ENCODE results near the gene PPP1R7. TPM values are rescaled to one million over a fixed set of nuclear protein-coding genes. Genes with fewer than 3 reads are reported as not detected.

The PPP1R7 gene
- total and polyA plus RNA-seq, 9 of the 15 experiments (the other 6 are each of a cell fraction or from before 2014, with no cell fraction given), result 37.5 to 75.0 (median 50.5) TPM

DNA sequence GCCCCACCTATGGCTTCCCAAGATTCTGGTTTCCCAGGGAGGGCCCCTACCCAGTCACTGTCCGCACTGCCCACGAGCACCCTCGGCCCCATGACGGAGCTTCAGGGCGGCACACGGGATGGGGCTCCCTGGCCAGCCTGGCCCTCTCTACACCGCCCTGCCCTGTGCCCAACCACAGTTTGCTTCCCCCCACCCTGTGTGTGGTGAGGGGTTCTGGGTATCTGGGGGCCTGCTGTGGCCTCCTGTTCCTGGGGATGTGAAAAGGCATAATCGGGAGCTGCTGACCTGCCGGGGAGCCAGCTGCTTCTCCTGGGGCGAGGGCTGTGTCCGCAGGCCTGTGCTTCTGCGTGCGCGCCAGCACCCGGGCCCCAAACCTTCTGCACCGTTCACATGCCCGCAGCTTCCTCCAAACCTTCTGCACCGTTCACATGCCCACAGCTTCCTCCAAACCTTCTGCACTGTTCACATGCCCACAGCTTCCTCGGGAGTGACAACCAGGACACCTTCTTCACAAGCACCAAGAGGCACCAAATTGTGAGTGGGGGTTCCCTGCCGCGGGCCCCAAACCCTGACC lies 50.6 kb downstream of the PPP1R7 start:
- ATAC-seq, result no peak
- in situ Hi-C loops (cut with MboI), result no loop called here
- Histone ChIP-seq H3K4me2 (ENCODE audit: insufficient read depth, low read length) (no peak overlapping the region), H2AFZ (ENCODE audit: low read depth, low read length) (no peak overlapping the region), H3K9ac (ENCODE audit: insufficient read depth in 1 of 2, low read depth in 2 of 2, low read length in 2 of 2) (no peak overlapping the region; a peak in 1 of 4 replicates), H3K4me3 (no peak overlapping the region), H3K9me1 (ENCODE audit: control insufficient read depth, insufficient read depth, low read length) (no peaks in the 10 kb centered on the region), H3K79me2 (ENCODE audit: control insufficient read depth, insufficient read depth, low read length) (no peaks in the 10 kb centered on the region), H3K4me1 (replicated peaks in 1 of 2; ENCODE audit: control insufficient read depth in 2 of 2, insufficient read depth in 2 of 2, low read length in 2 of 2) (peaks cover 0 to 39% of the 10 kb centered on the region in 2 experiments; a peak in 3 of 5 replicates), H3K27me3 (ENCODE audit: control insufficient read depth in 2 of 2, insufficient read depth in 2 of 2, low read length in 2 of 2) (peaks cover 0 to 15% of the 10 kb centered on the region in 2 experiments; a peak in 2 of 5 replicates), H4K20me1 (replicated peaks; ENCODE audit: control insufficient read depth, insufficient read depth, low read length) (no peaks in the 10 kb centered on the region), H3K36me3 (ENCODE audit: control insufficient read depth, insufficient read depth, low read length) (no peaks in the 10 kb centered on the region), H3K9me3 (replicated peaks; ENCODE audit: control insufficient read depth, insufficient read depth, low read depth, low read length) (no peaks in the 10 kb centered on the region), H3K27ac (ENCODE audit: extremely low read depth, low read depth, low read length) (no peak overlapping the region)
- ChIA-PET CTCF (ENCODE audit: low intra/inter-chr PET ratio) (no interaction called here), POLR2A (no interaction called here)
- intact Hi-C loops (cut with micrococcal nuclease), result no loop called here
- FAIRE-seq, result no peak
- 26% methylated on average over 7 of the region's 21 CpGs for WGBS (ENCODE audit: insufficient coverage, low coverage, missing lambda C conversion rate)
- BruUV-seq (replicated peaks), result no TSS peak
- DNase-seq (ENCODE audit: extremely low read depth in 1 of 4, low spot score in 3 of 4), result no peak
- TF ChIP-seq, protein P1, sequence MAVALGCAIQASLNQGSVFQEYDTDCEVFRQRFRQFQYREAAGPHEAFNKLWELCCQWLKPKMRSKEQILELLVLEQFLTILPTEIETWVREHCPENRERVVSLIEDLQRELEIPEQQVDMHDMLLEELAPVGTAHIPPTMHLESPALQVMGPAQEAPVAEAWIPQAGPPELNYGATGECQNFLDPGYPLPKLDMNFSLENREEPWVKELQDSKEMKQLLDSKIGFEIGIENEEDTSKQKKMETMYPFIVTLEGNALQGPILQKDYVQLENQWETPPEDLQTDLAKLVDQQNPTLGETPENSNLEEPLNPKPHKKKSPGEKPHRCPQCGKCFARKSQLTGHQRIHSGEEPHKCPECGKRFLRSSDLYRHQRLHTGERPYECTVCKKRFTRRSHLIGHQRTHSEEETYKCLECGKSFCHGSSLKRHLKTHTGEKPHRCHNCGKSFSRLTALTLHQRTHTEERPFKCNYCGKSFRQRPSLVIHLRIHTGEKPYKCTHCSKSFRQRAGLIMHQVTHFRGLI (CRISPR knock-in tag; IDR thresholded peaks at IDR 0.05), result no peak
- no peak for TF ChIP-seq E2F3 (CRISPR knock-in tag; IDR thresholded peaks at IDR 0.05)
- no peak for TF ChIP-seq ZNF830 (CRISPR knock-in tag; IDR thresholded peaks at IDR 0.05)
- no peak for TF ChIP-seq ZNF239 (CRISPR knock-in tag; IDR thresholded peaks at IDR 0.05)
- TF ChIP-seq STAG1 (CRISPR knock-in tag; IDR thresholded peaks at IDR 0.05; ENCODE audit: borderline replicate concordance), result no peak
- no peak for TF ChIP-seq FOXJ3 (CRISPR knock-in tag; IDR thresholded peaks at IDR 0.05)
- TF ChIP-seq, protein P2, sequence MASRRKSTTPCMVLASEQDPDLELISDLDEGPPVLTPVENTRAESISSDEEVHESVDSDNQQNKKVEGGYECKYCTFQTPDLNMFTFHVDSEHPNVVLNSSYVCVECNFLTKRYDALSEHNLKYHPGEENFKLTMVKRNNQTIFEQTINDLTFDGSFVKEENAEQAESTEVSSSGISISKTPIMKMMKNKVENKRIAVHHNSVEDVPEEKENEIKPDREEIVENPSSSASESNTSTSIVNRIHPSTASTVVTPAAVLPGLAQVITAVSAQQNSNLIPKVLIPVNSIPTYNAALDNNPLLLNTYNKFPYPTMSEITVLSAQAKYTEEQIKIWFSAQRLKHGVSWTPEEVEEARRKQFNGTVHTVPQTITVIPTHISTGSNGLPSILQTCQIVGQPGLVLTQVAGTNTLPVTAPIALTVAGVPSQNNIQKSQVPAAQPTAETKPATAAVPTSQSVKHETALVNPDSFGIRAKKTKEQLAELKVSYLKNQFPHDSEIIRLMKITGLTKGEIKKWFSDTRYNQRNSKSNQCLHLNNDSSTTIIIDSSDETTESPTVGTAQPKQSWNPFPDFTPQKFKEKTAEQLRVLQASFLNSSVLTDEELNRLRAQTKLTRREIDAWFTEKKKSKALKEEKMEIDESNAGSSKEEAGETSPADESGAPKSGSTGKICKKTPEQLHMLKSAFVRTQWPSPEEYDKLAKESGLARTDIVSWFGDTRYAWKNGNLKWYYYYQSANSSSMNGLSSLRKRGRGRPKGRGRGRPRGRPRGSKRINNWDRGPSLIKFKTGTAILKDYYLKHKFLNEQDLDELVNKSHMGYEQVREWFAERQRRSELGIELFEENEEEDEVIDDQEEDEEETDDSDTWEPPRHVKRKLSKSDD (conservative IDR thresholded peaks at IDR 0.05; ENCODE audit: low read length), result no peak
- TF ChIP-seq, protein P3, sequence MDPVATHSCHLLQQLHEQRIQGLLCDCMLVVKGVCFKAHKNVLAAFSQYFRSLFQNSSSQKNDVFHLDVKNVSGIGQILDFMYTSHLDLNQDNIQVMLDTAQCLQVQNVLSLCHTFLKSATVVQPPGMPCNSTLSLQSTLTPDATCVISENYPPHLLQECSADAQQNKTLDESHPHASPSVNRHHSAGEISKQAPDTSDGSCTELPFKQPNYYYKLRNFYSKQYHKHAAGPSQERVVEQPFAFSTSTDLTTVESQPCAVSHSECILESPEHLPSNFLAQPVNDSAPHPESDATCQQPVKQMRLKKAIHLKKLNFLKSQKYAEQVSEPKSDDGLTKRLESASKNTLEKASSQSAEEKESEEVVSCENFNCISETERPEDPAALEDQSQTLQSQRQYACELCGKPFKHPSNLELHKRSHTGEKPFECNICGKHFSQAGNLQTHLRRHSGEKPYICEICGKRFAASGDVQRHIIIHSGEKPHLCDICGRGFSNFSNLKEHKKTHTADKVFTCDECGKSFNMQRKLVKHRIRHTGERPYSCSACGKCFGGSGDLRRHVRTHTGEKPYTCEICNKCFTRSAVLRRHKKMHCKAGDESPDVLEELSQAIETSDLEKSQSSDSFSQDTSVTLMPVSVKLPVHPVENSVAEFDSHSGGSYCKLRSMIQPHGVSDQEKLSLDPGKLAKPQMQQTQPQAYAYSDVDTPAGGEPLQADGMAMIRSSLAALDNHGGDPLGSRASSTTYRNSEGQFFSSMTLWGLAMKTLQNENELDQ (CRISPR knock-in tag; IDR thresholded peaks at IDR 0.05; ENCODE audit: borderline replicate concordance), result no peak

Data from K562 (cell line).